ENCODE measurements around the gene RIMKLB. TPM values are rescaled to one million over a fixed set of nuclear protein-coding genes. Genes with fewer than 3 reads are reported as not detected.

RIMKLB gene
- 17.1 and 29.8 TPM in 2 replicates for total RNA-seq

GRCh38 chr12:8697476-8698131 is at the start of gene RIMKLB:
RIMKLB (plus strand) TSS chr12:8697991; CDS start chr12:8713867, 15,876 bp downstream.

GRCh38 chr12:8662593-8662992 is 35.2 kb upstream of the RIMKLB start, which contains the start of gene MFAP5:
MFAP5 (minus strand) TSS chr12:8662826; CDS start chr12:8662104, 722 bp downstream.

GRCh38 chr12:8822298-8822697 is 124.5 kb downstream of the RIMKLB start, which contains the start of gene A2ML1:
A2ML1 (plus strand) TSS chr12:8822621; CDS start chr12:8822652, 31 bp downstream.

Other genes starting within 250 kb of the RIMKLB start
- gene CLEC6A, start 242.0 kb upstream of the RIMKLB start, total RNA-seq = not detected in 2 replicates
- gene CLEC4D, start 184.5 kb upstream of the RIMKLB start, total RNA-seq = not detected in 2 replicates
- not detected in 2 replicates for gene CLEC4E, start 157.1 kb upstream of the RIMKLB start, total RNA-seq
- gene AICDA, start 85.1 kb upstream of the RIMKLB start, total RNA-seq = not detected in 2 replicates
- gene MFAP5, start 35.2 kb upstream of the RIMKLB start, total RNA-seq = 37.3 and 80.5 TPM in 2 replicates
- gene A2ML1, start 124.6 kb downstream of the RIMKLB start, total RNA-seq = 0.07 TPM in 1 of 2 replicates, not detected in the other
- 22.3 and 36.1 TPM in 2 replicates for gene PHC1, start 216.5 kb downstream of the RIMKLB start, total RNA-seq